Karpas-422 (cell line): ENCODE data around the gene ZNF324B. TPM values are rescaled to one million over a fixed set of nuclear protein-coding genes. Genes with fewer than 3 reads are reported as not detected.
"Not testable (repeated sequence)": the region's sequence is repeated elsewhere in the genome, so short reads cannot be mapped to it uniquely, and the experiment has no call there.

ENCODE experiments used
- DNase-seq: peaks from one replicate; pipeline ENCODE4 v3.0.0-alpha.2; 2015
- H2AFZ ChIP-seq: fragments of 200-600 bp; sonication (generic); 2 replicates; pipeline ENCODE4 v1.6.1; 2014; ENCODE audit warnings: antibody characterized with exemption, low read length, mixed read lengths
- H3K27ac ChIP-seq: fragments of 200-600 bp; sonication (generic); 2 replicates; pipeline ENCODE4 v1.5.1; 2014; ENCODE audit warnings: mild to moderate bottlenecking, low read length, moderate library complexity
- H3K27me3 ChIP-seq: fragments of 200-600 bp; sonication (generic); 2 replicates; pipeline ENCODE4 v1.6.1; 2014; ENCODE audit warnings: low read length, mixed read lengths
- H3K36me3 ChIP-seq: fragments of 200-600 bp; sonication (generic); 2 replicates; pipeline ENCODE4 v1.6.1; 2014; ENCODE audit warnings: low read length, mixed read lengths; ENCODE audit not compliant: insufficient read depth
- H3K4me1 ChIP-seq: fragments of 200-600 bp; sonication (generic); 2 replicates; pipeline ENCODE4 v1.6.1; 2014; ENCODE audit warnings: mild to moderate bottlenecking, low read length, mixed read lengths
- H3K4me2 ChIP-seq: fragments of 200-600 bp; sonication (generic); 2 replicates; pipeline ENCODE4 v1.6.1; 2014; ENCODE audit warnings: low read length, low read depth, mild to moderate bottlenecking; ENCODE audit not compliant: poor library complexity, severe bottlenecking
- H3K4me3 ChIP-seq: fragments of 200-600 bp; sonication (generic); 2 replicates; pipeline ENCODE4 v1.5.1; 2014; ENCODE audit warnings: mild to moderate bottlenecking, antibody characterized with exemption, low read length, mixed read lengths
- H3K79me2 ChIP-seq: fragments of 200-600 bp; sonication (generic); 2 replicates; pipeline ENCODE4 v1.6.1; 2014; ENCODE audit warnings: mild to moderate bottlenecking, low read length, mixed read lengths
- H3K9ac ChIP-seq: fragments of 200-600 bp; sonication (generic); 2 replicates; pipeline ENCODE4 v1.6.0; 2014; ENCODE audit warnings: low read length
- H3K9me2 ChIP-seq: fragments of 200-600 bp; sonication (generic), shearing (Covaris generic); replicated peaks from 2 replicates; pipeline ENCODE4 v1.6.0; 2014; ENCODE audit warnings: mild to moderate bottlenecking, low read length, moderate library complexity; ENCODE audit not compliant: insufficient read depth
- H3K9me3 ChIP-seq: fragments of 300-700, 200-600 bp; sonication (generic); 2 replicates; pipeline ENCODE4 v1.6.1; 2014; ENCODE audit warnings: low read length, mixed read lengths
- H4K20me1 ChIP-seq: fragments of 200-600 bp; sonication (generic); 2 replicates; pipeline ENCODE4 v1.6.1; 2014; ENCODE audit warnings: mild to moderate bottlenecking, antibody characterized with exemption, low read length, low read depth; ENCODE audit not compliant: insufficient read depth
- total RNA-seq: library from RNA; depleted of rRNA; stranded (reverse); fragments of >200 nt; shearing (Covaris generic); gene quantifications from 2 replicates; pipeline ENCODE4 v1.2.3, GENCODE V29; 2014; ENCODE audit warnings: low replicate concordance

Gene ZNF324B
- total RNA-seq, 1 experiment from 2014 or later: 22.5 TPM

DNA sequence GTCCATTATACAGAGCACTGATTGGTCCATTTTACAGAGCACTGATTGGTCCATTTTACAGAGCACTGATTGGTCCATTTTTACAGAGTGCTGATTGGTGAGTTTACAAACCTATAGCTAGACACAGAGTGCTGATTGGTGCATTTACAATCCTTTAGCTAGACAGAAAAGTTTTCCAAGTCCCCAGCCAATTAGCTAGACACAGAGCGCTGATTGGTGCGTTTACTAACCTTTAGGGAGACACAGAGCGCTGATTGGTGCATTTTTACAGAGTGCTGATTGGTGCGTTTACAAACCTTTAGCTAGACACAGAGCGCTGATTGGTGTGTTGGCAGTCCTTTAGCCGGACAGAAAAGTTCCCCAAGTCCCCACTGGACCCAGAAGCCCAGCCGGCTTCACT is 8.4 kb upstream of the ZNF324B start:
- H3K9me3 ChIP-seq, H4K20me1 ChIP-seq, H3K79me2 ChIP-seq, H3K9me2 ChIP-seq, H3K4me2 ChIP-seq, DNase-seq, H3K27ac ChIP-seq, H2AFZ ChIP-seq, H3K4me3 ChIP-seq, H3K27me3 ChIP-seq, H3K36me3 ChIP-seq, H3K9ac ChIP-seq, H3K4me1 ChIP-seq: not testable (repeated sequence)

DNA sequence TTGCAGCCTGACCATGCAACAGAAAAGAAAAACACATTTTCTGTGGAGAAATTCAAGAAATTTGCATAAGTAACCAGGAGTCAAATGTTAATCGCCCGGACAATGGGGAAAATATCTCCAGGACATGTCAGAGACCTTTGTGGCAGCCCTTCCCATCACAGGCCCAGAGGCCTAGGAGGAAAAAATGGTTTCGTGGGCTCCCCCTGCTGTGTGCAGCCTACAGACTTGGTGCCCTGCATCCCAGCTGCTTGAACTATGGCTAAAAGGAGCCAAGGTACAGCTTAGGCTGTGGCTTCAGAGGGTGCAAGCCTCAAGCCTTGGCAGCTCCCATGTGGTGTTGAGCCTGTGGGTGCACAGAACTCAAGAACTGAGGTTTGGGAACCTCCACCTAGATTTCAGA is 2.6 kb upstream of the ZNF324B start:
- not testable (repeated sequence) for H3K4me2 ChIP-seq, H3K9me2 ChIP-seq, H3K79me2 ChIP-seq, H3K27me3 ChIP-seq, DNase-seq, H3K27ac ChIP-seq, H3K36me3 ChIP-seq, H4K20me1 ChIP-seq, H2AFZ ChIP-seq, H3K9ac ChIP-seq, H3K4me3 ChIP-seq
- Histone ChIP-seq H3K4me1 (peaks cover 20% of the 10 kb centered on the region), H3K9me3 (peaks cover 15% of the 10 kb centered on the region)

DNA sequence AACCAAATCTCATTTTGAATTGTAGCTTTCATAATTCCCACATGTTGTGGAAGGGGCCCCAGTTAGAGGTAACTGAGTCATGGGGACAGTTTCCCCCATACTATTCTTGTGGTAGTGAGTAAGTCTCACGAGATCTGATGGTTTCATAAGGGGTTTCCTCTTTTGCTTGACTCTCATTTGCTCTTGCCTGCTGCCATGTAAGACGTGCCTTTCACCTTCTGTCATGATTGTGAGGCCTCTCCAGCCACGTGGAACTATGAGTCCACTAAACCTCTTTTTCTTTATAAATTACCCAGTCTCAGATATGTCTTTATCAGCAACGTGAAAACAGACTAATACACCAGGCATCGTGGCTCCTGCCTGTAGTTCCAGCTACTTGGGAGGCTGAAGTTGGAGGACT is 1.4 kb upstream of the ZNF324B start:
- not testable (repeated sequence) for H3K9me2 ChIP-seq, H3K79me2 ChIP-seq, H2AFZ ChIP-seq, H3K36me3 ChIP-seq, H3K4me3 ChIP-seq, H3K27ac ChIP-seq, H3K4me2 ChIP-seq, H3K9ac ChIP-seq, H4K20me1 ChIP-seq, DNase-seq, H3K27me3 ChIP-seq
- Histone ChIP-seq H3K4me1 (peaks cover 16% of the 10 kb centered on the region), H3K9me3 (peaks cover 15% of the 10 kb centered on the region)

DNA sequence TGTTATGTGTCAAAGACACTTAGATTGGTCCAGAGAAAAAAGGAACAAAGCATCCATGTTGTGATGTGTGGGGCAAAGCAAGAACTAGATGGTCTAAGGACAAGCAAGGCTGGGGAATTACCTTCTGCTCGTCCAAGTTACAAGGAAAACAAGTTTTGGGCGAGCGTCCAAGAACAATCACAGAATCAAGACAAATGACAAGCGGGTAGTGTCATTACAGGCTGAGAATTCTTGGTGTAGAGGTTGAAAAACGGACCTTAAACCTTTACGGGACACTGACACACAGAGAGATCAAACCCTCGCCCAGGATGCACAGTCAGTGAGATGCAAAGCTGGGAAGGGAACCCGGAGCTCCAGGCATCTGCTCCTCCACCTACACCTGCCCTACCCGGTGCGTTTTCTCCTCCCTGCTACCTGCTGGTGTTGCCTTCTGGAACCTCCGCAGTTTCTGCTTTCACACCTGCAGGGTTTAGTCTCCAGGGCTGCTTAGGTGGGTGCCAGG is 515 bp upstream of the ZNF324B start:
- no peak overlapping the region for H3K27ac ChIP-seq

DNA sequence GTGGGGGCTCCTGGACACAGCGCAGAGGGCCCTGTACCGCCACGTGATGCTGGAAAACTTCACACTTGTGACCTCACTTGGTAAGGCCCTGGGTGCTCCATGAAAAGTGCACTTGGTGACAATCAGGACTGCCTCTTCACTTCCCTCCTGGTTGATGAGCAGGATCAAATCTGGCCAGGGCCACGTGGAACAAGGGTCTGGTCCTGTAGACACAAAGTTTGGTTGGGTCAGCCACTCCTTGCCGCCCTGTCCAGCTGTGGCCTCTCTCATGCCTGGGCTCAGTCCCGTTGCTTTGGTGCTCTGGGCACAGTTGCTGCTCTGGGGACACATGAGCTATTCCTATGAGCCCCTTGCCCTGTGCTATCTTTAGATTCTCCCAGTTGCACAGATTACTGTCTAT is 2.3 kb downstream of the ZNF324B start:
- H3K9ac ChIP-seq: no peak overlapping the region
- DNase-seq: no peak
- no peak overlapping the region for H3K4me2 ChIP-seq
- H2AFZ ChIP-seq: no peak overlapping the region
- no peaks in the 10 kb centered on the region for H3K9me2 ChIP-seq
- no peak overlapping the region for H3K4me3 ChIP-seq
- H3K27ac ChIP-seq: no peak overlapping the region
- peaks cover 4% of the 10 kb centered on the region for H3K36me3 ChIP-seq
- H3K9me3 ChIP-seq: peaks cover 13% of the 10 kb centered on the region
- peaks cover 9% of the 10 kb centered on the region for H3K79me2 ChIP-seq
- no peaks in the 10 kb centered on the region for H4K20me1 ChIP-seq
- peaks cover 11% of the 10 kb centered on the region for H3K4me1 ChIP-seq
- peaks cover 5% of the 10 kb centered on the region; the same call in 1 of the 2 replicates for H3K27me3 ChIP-seq

More for the DNA sequence above, 515 bp upstream of the ZNF324B start:
- Histone ChIP-seq H3K79me2 (peaks cover 9% of the 10 kb centered on the region), H4K20me1 (no peaks in the 10 kb centered on the region), H3K4me2 (peak overlapping the region; percentile 83), H3K9me3 (peaks cover 15% of the 10 kb centered on the region), H3K27me3 (peaks cover 5% of the 10 kb centered on the region; the same call in 1 of the 2 replicates), H2AFZ (peak overlapping the region; percentile 88), H3K9me2 (no peaks in the 10 kb centered on the region), H3K4me1 (peaks cover 11% of the 10 kb centered on the region), H3K4me3 (peak overlapping the region; percentile 94), H3K36me3 (no peaks in the 10 kb centered on the region; the same call in 1 of the 2 replicates), H3K9ac (peak overlapping the region; percentile 90)
- DNase-seq: no peak

DNA sequence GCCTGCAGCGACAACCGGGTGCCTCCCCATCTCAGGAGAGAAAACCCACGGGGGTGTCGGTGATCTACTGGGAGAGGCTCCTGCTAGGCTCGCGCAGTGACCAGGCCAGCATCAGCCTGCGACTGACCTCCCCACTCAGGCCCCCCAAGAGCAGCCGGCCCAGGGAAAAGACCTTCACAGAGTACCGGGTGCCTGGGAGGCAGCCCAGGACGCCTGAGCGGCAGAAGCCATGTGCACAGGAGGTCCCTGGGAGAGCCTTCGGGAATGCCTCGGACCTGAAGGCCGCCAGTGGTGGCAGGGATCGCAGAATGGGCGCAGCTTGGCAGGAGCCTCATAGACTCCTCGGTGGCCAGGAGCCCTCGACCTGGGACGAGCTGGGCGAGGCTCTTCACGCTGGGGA is 3.9 kb downstream of the ZNF324B start:
- peaks cover 11% of the 10 kb centered on the region for H3K4me1 ChIP-seq
- no peak for DNase-seq

DNA sequence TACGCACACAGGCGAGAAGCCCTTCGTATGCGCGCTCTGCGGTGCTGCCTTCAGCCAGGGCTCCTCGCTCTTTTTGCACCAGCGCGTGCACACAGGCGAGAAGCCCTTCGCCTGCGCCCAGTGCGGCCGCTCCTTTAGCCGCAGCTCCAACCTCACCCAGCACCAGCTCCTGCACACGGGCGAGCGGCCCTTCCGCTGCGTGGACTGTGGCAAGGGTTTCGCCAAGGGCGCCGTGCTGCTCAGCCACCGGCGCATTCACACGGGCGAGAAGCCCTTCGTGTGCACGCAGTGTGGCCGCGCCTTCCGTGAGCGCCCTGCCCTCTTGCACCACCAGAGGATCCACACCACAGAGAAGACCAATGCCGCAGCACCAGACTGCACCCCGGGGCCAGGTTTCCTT is 4.7 kb downstream of the ZNF324B start:
- peaks cover 9% of the 10 kb centered on the region for H3K79me2 ChIP-seq
- no peaks in the 10 kb centered on the region for H3K9me3 ChIP-seq
- H3K27me3 ChIP-seq: no peaks in the 10 kb centered on the region
- DNase-seq: no peak
- peaks cover 5% of the 10 kb centered on the region for H3K4me1 ChIP-seq
- no peaks in the 10 kb centered on the region for H3K9me2 ChIP-seq
- no peak overlapping the region for H3K27ac ChIP-seq
- H4K20me1 ChIP-seq: no peaks in the 10 kb centered on the region
- H2AFZ ChIP-seq: no peak overlapping the region
- no peak overlapping the region for H3K9ac ChIP-seq
- H3K4me2 ChIP-seq: no peak overlapping the region
- H3K4me3 ChIP-seq: no peak overlapping the region
- peaks cover 4% of the 10 kb centered on the region for H3K36me3 ChIP-seq

More for the DNA sequence above, 3.9 kb downstream of the ZNF324B start:
- Histone ChIP-seq H3K9me2 (no peaks in the 10 kb centered on the region), H3K9ac (no peak overlapping the region), H3K9me3 (no peaks in the 10 kb centered on the region), H3K79me2 (peaks cover 9% of the 10 kb centered on the region), H3K27me3 (no peaks in the 10 kb centered on the region), H4K20me1 (no peaks in the 10 kb centered on the region), H2AFZ (no peak overlapping the region), H3K4me3 (no peak overlapping the region), H3K27ac (no peak overlapping the region), H3K4me2 (no peak overlapping the region), H3K36me3 (peaks cover 4% of the 10 kb centered on the region)

DNA sequence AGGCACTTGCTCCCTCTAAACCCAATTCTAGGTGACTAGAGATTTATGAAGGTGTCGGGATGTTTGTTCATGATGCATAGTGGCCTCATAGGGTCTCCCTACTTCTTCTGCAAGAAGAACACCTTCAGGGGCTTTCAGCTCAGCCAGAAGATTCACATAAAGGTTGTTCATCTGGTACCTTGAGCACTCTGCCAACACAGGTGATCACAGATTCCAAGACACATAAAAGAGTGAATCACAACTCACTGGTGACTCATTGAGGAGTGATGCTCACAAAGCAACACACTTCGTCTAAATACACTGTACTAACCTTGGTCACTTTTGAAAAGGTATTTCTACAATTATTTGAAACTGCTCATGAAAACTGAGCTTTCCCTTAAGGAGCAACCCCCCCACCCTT is 8.6 kb downstream of the ZNF324B start:
- H3K36me3 ChIP-seq: peaks cover 4% of the 10 kb centered on the region; the same call in 1 of the 2 replicates
- H3K4me2 ChIP-seq: no peak overlapping the region
- no peaks in the 10 kb centered on the region for H3K9me2 ChIP-seq
- peaks cover 7% of the 10 kb centered on the region; the same call in 1 of the 2 replicates for H3K4me1 ChIP-seq
- no peaks in the 10 kb centered on the region for H4K20me1 ChIP-seq
- H3K79me2 ChIP-seq: no peaks in the 10 kb centered on the region
- no peak overlapping the region for H3K27ac ChIP-seq
- DNase-seq: no peak
- no peaks in the 10 kb centered on the region for H3K9me3 ChIP-seq
- H2AFZ ChIP-seq: no peak overlapping the region
- no peak overlapping the region for H3K9ac ChIP-seq
- H3K4me3 ChIP-seq: no peak overlapping the region
- H3K27me3 ChIP-seq: no peaks in the 10 kb centered on the region
